H1 (cell line): Measurements from ENCODE around the gene MED29. TPM values are rescaled to one million over a fixed set of nuclear protein-coding genes. Genes with fewer than 3 reads are reported as not detected.

ENCODE experiments used
- CTCF ChIA-PET: fragments of 300-600 bp; sonication (Branson Sonifier 250); formaldehyde crosslinking; loops from one replicate; lab custom pipeline; 2021; ENCODE audit not compliant: partially characterized antibody; lab: Charles Lee
- POLR2A ChIA-PET: fragments of 300-600 bp; sonication (Branson Sonifier 250); formaldehyde crosslinking; loops from one replicate; lab custom pipeline; 2021; ENCODE audit warnings: inconsistent platforms; ENCODE audit not compliant: partially characterized antibody; lab: Charles Lee
- DNase-seq, 2 experiments: peaks; one replicate each; pipeline versions ENCODE4 v3.0.0 to v3.0.0-alpha.2; 2010 to 2022; ENCODE audit warnings: low spot score in 2 of 2, low read depth in 1 of 2, mixed read lengths in 1 of 2
- FAIRE-seq: peaks from 2 replicates; lab custom pipeline; 2011; peaks lifted over from hg19 to GRCh38; lab: Jason Lieb, UNC
- H2AFZ ChIP-seq: 2 replicates; pipeline ENCODE4 v1.8.1; 2012; ENCODE audit warnings: low read length, inconsistent platforms
- H2AK5ac ChIP-seq: 2 replicates; pipeline ENCODE4 v1.6.1; 2013; ENCODE audit warnings: low read depth, low read length
- H2BK120ac ChIP-seq: replicated peaks from 2 replicates; pipeline ENCODE3; 2013; ENCODE audit warnings: low read depth, low read length, inconsistent platforms
- H2BK12ac ChIP-seq: 2 replicates; pipeline ENCODE4 v1.6.1; 2013; ENCODE audit warnings: low read depth, low read length
- H2BK15ac ChIP-seq: 2 replicates; pipeline ENCODE4 v1.6.1; 2013; ENCODE audit warnings: low read length
- H2BK20ac ChIP-seq: 2 replicates; pipeline ENCODE4 v1.6.1; 2013; ENCODE audit warnings: low read length
- H2BK5ac ChIP-seq: 2 replicates; pipeline ENCODE4 v1.6.1; 2013; ENCODE audit warnings: low read depth, low read length
- H3K14ac ChIP-seq: 2 replicates; pipeline ENCODE4 v1.6.1; 2013; ENCODE audit warnings: inconsistent platforms; ENCODE audit not compliant: insufficient read length
- H3K18ac ChIP-seq: 2 replicates; pipeline ENCODE4 v1.6.1; 2013; ENCODE audit warnings: low read length; ENCODE audit errors: extremely low read depth
- H3K23ac ChIP-seq: 2 replicates; pipeline ENCODE4 v1.6.1; 2013; ENCODE audit warnings: inconsistent platforms; ENCODE audit not compliant: insufficient read length
- H3K23me2 ChIP-seq: 2 replicates; pipeline ENCODE4 v1.6.1; 2013; ENCODE audit warnings: low read depth, low read length
- H3K27ac ChIP-seq: 2 replicates; pipeline ENCODE4 v1.6.1; 2011; ENCODE audit warnings: low read depth, low read length, inconsistent platforms
- H3K27me3 ChIP-seq, 4 experiments: replicated peaks in 1 of 4; 1 replicate in 1 of 4; 2 replicates in 3 of 4; pipeline versions ENCODE4 v1.6.1 to v1.8.1; 2011 to 2013; ENCODE audit warnings: low read length in 3 of 4, mild to moderate bottlenecking in 3 of 4, inconsistent platforms in 2 of 4, mixed read lengths in 2 of 4, moderate library complexity in 1 of 4; ENCODE audit not compliant: control insufficient read depth in 3 of 4, insufficient read depth in 3 of 4; ENCODE audit errors: extremely low read depth in 1 of 4
- H3K36me3 ChIP-seq, 4 experiments: 2 replicates each; pipeline versions ENCODE4 v1.6.1 to v1.8.1; 2011 to 2013; ENCODE audit warnings: mild to moderate bottlenecking in 4 of 4, low read length in 3 of 4, moderate library complexity in 2 of 4, control low read depth in 1 of 4, inconsistent platforms in 1 of 4; ENCODE audit not compliant: insufficient read depth in 4 of 4, control insufficient read depth in 2 of 4
- H3K4ac ChIP-seq: replicated peaks from 2 replicates; pipeline ENCODE3; 2013; ENCODE audit warnings: low read length, low read depth, mixed read lengths, inconsistent platforms; ENCODE audit not compliant: insufficient read length
- H3K4me1 ChIP-seq, 4 experiments: replicated peaks in 1 of 4; 1 replicate in 1 of 4; 2 replicates in 3 of 4; pipeline versions ENCODE4 v1.6.1 to v1.8.1; 2011 to 2013; ENCODE audit warnings: low read length in 3 of 4, inconsistent platforms in 2 of 4, mixed read lengths in 1 of 4; ENCODE audit not compliant: insufficient read depth in 4 of 4, control insufficient read depth in 3 of 4
- H3K4me2 ChIP-seq, 2 experiments: 2 replicates each; pipeline versions ENCODE4 v1.6.1 to v1.8.1; 2011 to 2013; ENCODE audit warnings: low read depth in 2 of 2, low read length in 2 of 2, control low read depth in 1 of 2, inconsistent platforms in 1 of 2, mild to moderate bottlenecking in 1 of 2; ENCODE audit not compliant: insufficient read depth in 1 of 2
- H3K4me3 ChIP-seq, 4 experiments: fragments of 200-600, 300-600 bp in 1 of 4; sonication (generic), shearing (Covaris generic), sonication (Bioruptor Twin) in 1 of 4; 2 replicates each; pipeline versions ENCODE4 v1.5.1 to v1.8.1; 2011 to 2016; ENCODE audit warnings: low read length in 4 of 4, low read depth in 3 of 4, control low read depth in 2 of 4, inconsistent platforms in 2 of 4, mild to moderate bottlenecking in 2 of 4, mixed read lengths in 1 of 4, moderate library complexity in 1 of 4; ENCODE audit not compliant: insufficient read depth in 2 of 4; ENCODE audit errors: extremely low read depth in 1 of 4
- H3K56ac ChIP-seq: replicated peaks from 2 replicates; pipeline ENCODE3; 2013; ENCODE audit warnings: low read depth, mild to moderate bottlenecking, mixed read lengths, low read length, inconsistent platforms; ENCODE audit not compliant: insufficient read length
- H3K79me1 ChIP-seq: 2 replicates; pipeline ENCODE4 v1.6.1; 2013; ENCODE audit warnings: low read depth, low read length, control low read depth
- H3K79me2 ChIP-seq, 2 experiments: 2 replicates each; pipeline versions ENCODE4 v1.6.1 to v1.8.1; 2012 to 2013; ENCODE audit warnings: low read length in 2 of 2, mild to moderate bottlenecking in 2 of 2, inconsistent platforms in 1 of 2; ENCODE audit not compliant: insufficient read depth in 2 of 2, control insufficient read depth in 1 of 2
- H3K9ac ChIP-seq, 4 experiments: replicated peaks in 1 of 4; 1 replicate in 1 of 4; 2 replicates in 3 of 4; pipeline versions ENCODE4 v1.6.1 to v1.8.1; 2011 to 2013; ENCODE audit warnings: low read depth in 3 of 4, low read length in 3 of 4, control low read depth in 2 of 4, mild to moderate bottlenecking in 2 of 4, moderate library complexity in 2 of 4, inconsistent platforms in 1 of 4; ENCODE audit errors: extremely low read depth in 1 of 4
- H3K9me3 ChIP-seq, 2 experiments: 2 replicates each; pipeline versions ENCODE4 v1.6.1 to v1.8.1; 2012 to 2013; ENCODE audit warnings: mild to moderate bottlenecking in 2 of 2, moderate library complexity in 2 of 2, control low read depth in 1 of 2, inconsistent platforms in 1 of 2, low read depth in 1 of 2, low read length in 1 of 2, mixed read lengths in 1 of 2; ENCODE audit not compliant: insufficient read depth in 2 of 2
- H4K20me1 ChIP-seq, 2 experiments: replicated peaks in 1 of 2; 2 replicates each; pipeline versions ENCODE3 to v1.8.1; 2011 to 2013; ENCODE audit warnings: inconsistent platforms in 2 of 2, low read length in 2 of 2, mild to moderate bottlenecking in 1 of 2; ENCODE audit not compliant: insufficient read depth in 2 of 2, control insufficient read depth in 1 of 2
- H4K5ac ChIP-seq: 2 replicates; pipeline ENCODE4 v1.6.1; 2013; ENCODE audit warnings: low read length, low read depth, mixed read lengths, inconsistent platforms; ENCODE audit not compliant: insufficient read length
- H4K8ac ChIP-seq: 2 replicates; pipeline ENCODE4 v1.8.0; 2013; ENCODE audit warnings: mild to moderate bottlenecking, moderate library complexity, low read length, inconsistent platforms; ENCODE audit not compliant: insufficient read depth; ENCODE audit errors: extremely low read depth
- H4K91ac ChIP-seq: replicated peaks from 2 replicates; pipeline ENCODE3; 2013; ENCODE audit warnings: low read length, mixed read lengths, inconsistent platforms; ENCODE audit not compliant: insufficient read length
- ATF3 ChIP-seq: IDR thresholded peaks from 2 replicates; pipeline ENCODE4 v1.6.1; 2011; ENCODE audit warnings: low read depth, mild to moderate bottlenecking, low read length; ENCODE audit not compliant: insufficient read depth
- CHD1 ChIP-seq: IDR thresholded peaks from 2 replicates; pipeline ENCODE4 v1.6.1; 2012; ENCODE audit warnings: low read depth, low read length, improper control_type of control experiment
- CREB1 ChIP-seq: IDR thresholded peaks from 2 replicates; pipeline ENCODE4 v1.6.1; 2012; ENCODE audit warnings: inconsistent platforms
- E2F6 ChIP-seq: IDR thresholded peaks from 2 replicates; pipeline ENCODE4 v1.6.1; 2012; ENCODE audit warnings: inconsistent platforms
- EP300 ChIP-seq, 2 experiments: IDR thresholded peaks; 1 replicate in 1 of 2; 2 replicates in 1 of 2; pipeline ENCODE4 v1.6.1; 2011 to 2012; ENCODE audit warnings: low read depth in 2 of 2, low read length in 2 of 2, mild to moderate bottlenecking in 2 of 2, borderline replicate concordance in 1 of 2, inconsistent platforms in 1 of 2, moderate library complexity in 1 of 2
- GABPA ChIP-seq: IDR thresholded peaks from 2 replicates; pipeline ENCODE4 v1.6.1; 2011; ENCODE audit warnings: mild to moderate bottlenecking, low read length, moderate library complexity, borderline replicate concordance; ENCODE audit not compliant: insufficient read depth
- GTF2F1 ChIP-seq: IDR thresholded peaks from 2 replicates; pipeline ENCODE4 v1.6.1; 2012; ENCODE audit warnings: low read depth, low read length, improper control_type of control experiment, borderline replicate concordance
- HDAC2 ChIP-seq, 2 experiments: fragments of 300-600 bp in 1 of 2; sonication (generic) in 1 of 2; IDR thresholded peaks; 2 replicates each; pipeline ENCODE4 v1.6.1; 2011 to 2012; ENCODE audit warnings: low read depth in 2 of 2, low read length in 2 of 2, mild to moderate bottlenecking in 2 of 2, moderate library complexity in 2 of 2, borderline replicate concordance in 1 of 2, inconsistent platforms in 1 of 2
- MAFK ChIP-seq: IDR thresholded peaks from 2 replicates; pipeline ENCODE4 v1.6.1; 2012; ENCODE audit warnings: low read depth, mild to moderate bottlenecking, improper control_type of control experiment, low read length
- RXRA ChIP-seq: IDR thresholded peaks from 2 replicates; pipeline ENCODE4 v1.6.1; 2011; ENCODE audit warnings: low read depth, mild to moderate bottlenecking, low read length, moderate library complexity; ENCODE audit not compliant: insufficient read depth
- TAF1 ChIP-seq: IDR thresholded peaks from 2 replicates; pipeline ENCODE4 v1.6.1; 2011; ENCODE audit warnings: mild to moderate bottlenecking, low read depth, low read length
- WGBS, 2 experiments: shearing (Covaris generic) in 1 of 2; methylation state at CpG; one replicate each; pipeline versions ENCODE4 v1.1.6 to v1.1.7; 2013 to 2015; ENCODE audit warnings: low lambda C conversion rate in 2 of 2, mixed read lengths in 2 of 2, inconsistent platforms in 1 of 2, low coverage in 1 of 2, missing lambda C conversion rate in 1 of 2; ENCODE audit not compliant: insufficient replicate concordance in 2 of 2, insufficient coverage in 1 of 2, insufficient read length in 1 of 2; ENCODE audit errors: extremely low coverage in 1 of 2, missing lambda C conversion rate in 1 of 2; 5-methylcytosine and 5-hydroxymethylcytosine counted together
- polyA plus RNA-seq, 7 experiments: library from polyadenylated mRNA; depleted of rRNA in 3 of 7; stranded (reverse) in 5 of 7; unstranded in 2 of 7; fragments of >200 nt in 5 of 7; fragments of 200-250 nt in 2 of 7; gene quantifications; 1 replicate in 5 of 7; 2 replicates in 1 of 7; 4 replicates in 1 of 7; pipeline versions ENCODE4 v1.2.1 to v1.2.3, GENCODE V29; 2011 to 2013; ENCODE audit warnings: missing spikeins in 2 of 7, mixed read lengths in 2 of 7
- total RNA-seq: library from RNA; stranded (reverse); fragmentation: NEBNext Ultra II Directional; extraction: Animal tissue kit (Norgen Biotek cat#: 25700); gene quantifications from 2 replicates; pipeline ENCODE4 v1.2.1, GENCODE V29; 2021

The MED29 gene
- total and polyA plus RNA-seq, 2 of the 8 experiments (the other 6 are each of a cell fraction or from before 2014, with no cell fraction given) = 31.1 to 52.5 TPM

GRCh38 chr19:39355253-39355652 is 35.9 kb upstream of the MED29 start:
- Histone ChIP-seq H3K9ac (no peak overlapping the region), H4K5ac (no peak overlapping the region), H3K18ac (no peak overlapping the region), H3K36me3 (peaks cover 32 to 66% (median 48%) of the 10 kb centered on the region in 4 experiments), H3K23ac (no peak overlapping the region), H3K56ac (no peak overlapping the region), H2BK20ac (no peak overlapping the region), H2BK12ac (no peak overlapping the region), H2BK15ac (no peak overlapping the region), H3K4me1 (no peaks in the 10 kb centered on the region), H2AFZ (no peak overlapping the region), H3K4me3 (no peak overlapping the region), H3K9me3 (no peaks in the 10 kb centered on the region), H3K4me2 (no peak overlapping the region), H3K4ac (no peak overlapping the region), H4K20me1 (peaks cover 1 to 7% of the 10 kb centered on the region in 2 experiments), H3K14ac (no peak overlapping the region), H3K27me3 (no peaks in the 10 kb centered on the region), H2BK120ac (no peak overlapping the region), H3K23me2 (no peaks in the 10 kb centered on the region), H3K79me2 (no peaks in the 10 kb centered on the region), H4K91ac (no peak overlapping the region), H4K8ac (no peak overlapping the region), H2BK5ac (no peak overlapping the region), H2AK5ac (no peak overlapping the region), H3K27ac (no peak overlapping the region), H3K79me1 (no peaks in the 10 kb centered on the region)
- ChIA-PET CTCF (interaction anchor here (0.7 to 1.8 kb wide), 4 partner anchors 9 to 143 kb away, joined by 3 to 8 read pairs (median 3); no protein-coding TSS in a partner anchor), POLR2A (interaction anchor here (1.4 to 4.9 kb wide), 5 partner anchors 10 to 36 kb away, joined by 4 to 18 read pairs (median 7); partner anchors contain the start of genes MED29 and PAF1)
- FAIRE-seq (no peak), DNase-seq (no peak)
- WGBS, 2 experiments = 93% methylated on average over 5 of the region's 5 CpGs; no CpG with 5 or more reads in 1 of the 2 experiments
- TF ChIP-seq CREB1 (no peak), CHD1 (no peak), RXRA (no peak), ATF3 (no peak), GTF2F1 (no peak), MAFK (no peak), TAF1 (no peak), E2F6 (no peak), HDAC2 (IDR thresholded peaks at IDR 0.05; ENCODE audit: borderline replicate concordance in 1 of 2, low read depth in 2 of 2, low read length in 2 of 2) (no peak), GABPA (no peak), EP300 (IDR thresholded peaks at IDR 0.05; ENCODE audit: borderline replicate concordance in 1 of 2, low read depth in 2 of 2, low read length in 2 of 2) (no peak)
